HG02610 (cell line): Measurements from ENCODE around the gene SMIM35.

Experiments used
- ATAC-seq: cut with Tn5 transposase; IDR thresholded peaks from one replicate; pipeline ENCODE4 v1.9.1; 2021; ENCODE audit warnings: mild to moderate bottlenecking, moderate library complexity; ENCODE audit not compliant: unreplicated experiment

Gene SMIM35

GRCh38 chr11:118060081-118060661, 26.6 kb downstream of the SMIM35 start:
- ATAC-seq, result no peak

DNA sequence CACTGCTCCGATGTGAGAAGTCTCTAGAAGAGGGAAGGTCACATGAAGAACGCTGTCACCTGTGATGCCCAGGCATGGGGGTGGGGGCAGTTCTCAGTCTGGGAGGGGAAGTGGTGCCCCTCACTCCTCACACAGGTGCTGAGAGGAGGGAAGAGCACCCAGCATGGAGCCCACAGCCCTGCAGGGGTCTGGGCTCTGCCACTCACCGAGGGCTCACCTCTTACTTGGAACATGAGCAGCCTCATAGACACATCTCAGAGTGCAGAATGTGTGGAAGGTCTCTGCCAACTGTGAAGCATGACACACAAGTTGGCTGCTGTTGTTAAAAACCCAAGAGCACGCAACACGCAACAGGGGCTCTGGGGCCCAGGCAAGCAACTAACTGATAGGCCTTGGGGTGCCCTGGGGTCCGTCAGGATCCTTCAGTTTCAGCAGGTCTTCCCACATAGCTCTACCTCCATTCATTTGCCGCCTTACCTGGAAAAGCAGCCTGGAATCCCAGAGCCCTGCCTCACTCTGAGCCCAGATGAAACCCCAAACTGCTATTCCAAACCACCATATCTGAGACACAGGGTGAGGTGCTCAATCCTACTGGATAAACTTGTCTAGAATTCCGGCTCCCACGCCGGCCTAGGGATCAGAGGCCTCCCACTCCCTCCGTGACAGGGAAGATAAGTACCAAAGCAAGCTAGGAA, 27.4 kb downstream of the SMIM35 start:
- no peak for ATAC-seq

DNA sequence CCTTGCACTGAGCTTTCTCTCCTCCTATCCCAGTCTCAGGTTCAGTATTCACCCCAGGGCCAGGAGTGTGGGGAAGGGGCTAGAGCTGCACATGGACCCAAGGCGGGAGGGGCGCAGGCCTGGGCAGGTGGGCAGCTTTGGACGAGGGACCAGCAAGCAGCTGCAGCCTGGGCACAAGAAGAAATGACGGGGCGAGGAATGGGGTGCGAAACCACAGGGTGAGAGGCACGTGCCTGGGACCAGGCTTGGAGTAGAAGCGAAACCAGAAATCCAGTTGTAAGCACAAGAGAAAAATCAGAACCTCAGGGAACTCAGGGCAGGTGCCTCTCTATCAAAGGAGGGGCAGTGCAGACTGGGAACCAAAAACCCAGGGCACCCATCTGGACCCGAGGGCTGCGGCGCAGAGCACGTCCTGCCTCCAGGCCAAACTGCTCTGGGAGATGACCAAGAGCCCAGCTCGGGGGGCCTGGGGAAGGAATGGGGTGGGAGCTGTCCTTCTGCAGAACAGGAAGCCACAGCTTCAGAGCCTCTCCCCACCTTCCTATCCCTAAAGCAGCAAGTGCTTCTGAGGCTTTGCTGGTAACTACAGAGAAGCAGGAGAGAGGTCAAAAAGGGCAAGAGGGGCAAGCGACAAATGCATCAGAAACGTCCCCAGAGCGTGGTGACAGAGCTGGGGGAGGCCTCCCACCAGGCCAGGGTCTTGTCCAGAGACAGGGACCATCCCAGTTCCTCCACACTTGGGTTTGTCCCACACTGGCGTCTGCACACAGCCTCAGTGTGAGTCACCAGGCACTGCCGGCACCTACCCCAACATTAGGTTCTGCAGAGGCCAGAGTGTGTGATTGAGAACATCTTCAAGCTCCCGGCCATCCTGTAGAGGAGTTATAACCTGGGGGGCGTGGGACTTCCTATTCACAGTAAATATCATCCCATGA, 28.2 kb downstream of the SMIM35 start:
- no peak for ATAC-seq

DNA sequence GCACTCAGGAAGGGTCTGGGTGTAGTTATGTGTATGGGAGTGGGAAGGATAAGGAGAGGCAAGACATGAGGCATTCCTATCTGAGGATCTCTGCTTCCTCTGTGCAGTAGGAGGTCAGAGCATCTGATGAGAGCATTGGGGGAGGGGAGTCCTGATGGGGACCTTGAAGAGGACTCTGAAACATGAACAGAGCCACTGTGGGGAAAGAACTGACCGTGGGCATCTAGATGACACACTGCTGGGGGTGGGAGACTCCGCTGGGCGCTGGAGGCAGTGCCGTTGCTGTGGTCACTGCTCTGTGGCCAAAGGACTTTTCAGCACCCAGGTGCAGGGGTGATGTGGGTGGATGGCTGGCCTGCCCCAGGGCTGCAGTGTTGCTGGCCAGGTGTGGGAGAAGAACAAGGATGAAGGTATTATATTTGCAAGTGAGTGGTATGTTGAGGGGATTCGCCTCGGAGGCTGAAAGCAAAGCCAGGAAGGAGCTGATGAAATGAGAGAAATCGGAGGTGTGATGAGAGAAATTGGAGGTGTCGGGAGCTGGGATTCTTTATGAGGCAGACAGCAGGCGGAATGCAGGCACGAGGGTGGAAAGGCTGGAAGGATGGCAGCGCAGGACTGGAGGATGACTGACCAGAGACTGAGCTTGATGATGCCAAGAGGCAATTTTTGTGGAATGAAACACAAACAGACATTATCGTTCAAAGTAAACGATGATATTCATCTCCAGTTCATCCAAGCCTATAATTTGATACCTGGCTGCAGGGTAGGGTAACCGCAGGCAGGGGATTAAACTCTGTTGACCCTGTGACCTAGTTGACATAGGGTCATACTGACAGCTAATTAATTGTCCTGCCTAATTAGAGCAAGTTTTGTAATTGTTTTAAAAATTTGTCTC, 29.3 kb downstream of the SMIM35 start:
- ATAC-seq, result no peak

DNA sequence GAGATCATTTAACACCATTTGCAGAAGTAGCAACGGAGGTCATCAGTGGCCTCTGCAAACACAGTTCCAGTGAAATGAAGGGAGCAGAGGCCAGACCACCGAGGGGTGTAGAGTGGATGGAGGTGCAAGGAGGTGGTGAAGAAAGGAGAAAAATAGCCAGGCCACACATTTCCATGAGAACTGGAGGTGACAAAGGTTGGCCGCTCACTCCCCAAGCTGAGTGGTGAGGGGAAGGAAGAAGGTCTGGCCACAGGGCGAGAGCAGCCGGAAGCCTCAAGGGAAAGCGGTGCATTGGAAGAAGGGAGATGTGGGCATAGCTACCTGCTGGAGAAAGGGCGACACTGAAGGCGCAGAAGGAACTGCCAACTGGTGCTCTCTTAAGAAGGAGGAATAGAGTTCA, 30.0 kb downstream of the SMIM35 start:
- ATAC-seq, result no peak

GRCh38 chr11:118055966-118056365, 30.8 kb downstream of the SMIM35 start:
- no peak for ATAC-seq

GRCh38 chr11:118054712-118055640, 31.8 kb downstream of the SMIM35 start:
- no peak for ATAC-seq

DNA sequence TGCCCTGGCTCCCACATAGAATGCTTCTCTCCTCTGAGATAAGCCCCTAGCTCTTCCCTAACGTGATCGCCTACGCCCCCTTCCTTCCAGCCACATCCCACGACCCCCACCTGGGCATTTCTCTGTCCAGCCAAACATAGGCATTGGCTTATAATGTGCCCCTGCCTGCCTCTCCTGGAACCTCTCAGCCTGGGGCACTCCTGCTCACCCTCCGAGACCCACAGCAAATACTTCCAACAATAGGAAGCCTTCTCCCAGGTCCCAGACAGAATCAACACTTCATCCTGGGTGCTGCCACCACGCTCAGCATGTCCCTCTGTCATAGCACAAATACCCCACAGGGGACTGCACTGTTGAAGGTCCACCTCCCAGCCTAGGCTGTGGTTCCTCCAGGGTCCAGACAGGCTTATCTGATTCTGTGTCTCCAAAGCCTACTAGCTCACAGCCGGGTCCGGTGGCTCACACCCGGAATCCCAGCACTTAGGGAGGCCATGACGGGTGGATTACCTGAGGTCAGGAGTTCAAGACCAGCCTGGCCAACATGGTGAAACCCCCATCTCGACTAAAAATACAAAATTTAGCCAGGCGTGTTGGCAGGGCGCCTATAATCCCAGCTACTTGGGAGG, 34.1 kb downstream of the SMIM35 start:
- ATAC-seq, result no peak

GRCh38 chr11:118051611-118052461, 34.9 kb downstream of the SMIM35 start:
- ATAC-seq, result peak; percentile 77

DNA sequence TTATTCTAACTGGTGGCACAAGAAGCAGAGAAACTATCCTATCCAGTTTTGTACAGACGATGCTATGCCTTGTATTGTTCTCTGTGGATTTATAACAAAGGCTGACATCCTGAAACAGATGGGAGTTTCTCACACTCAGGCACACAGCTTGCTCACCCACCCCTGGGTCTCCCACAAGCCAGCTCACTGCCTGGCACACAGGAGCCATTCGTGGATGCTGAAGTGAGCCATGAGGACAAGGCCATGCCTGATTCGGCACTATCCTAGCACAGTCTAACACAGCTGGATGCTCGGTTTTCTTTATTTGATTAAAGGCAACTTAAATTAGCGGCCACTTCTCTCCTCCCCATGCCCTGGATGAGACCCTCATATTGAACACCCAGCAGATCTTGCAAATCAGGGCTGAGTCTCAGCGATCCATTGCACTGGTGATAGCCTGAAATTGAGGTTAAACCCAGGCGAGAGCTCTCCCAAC, 35.6 kb downstream of the SMIM35 start:
- no peak for ATAC-seq

GRCh38 chr11:118050208-118050891, 36.4 kb downstream of the SMIM35 start:
- ATAC-seq, result no peak

- no peak for ATAC-seq
Observed at GRCh38 chr11:118049771-118050170, 37.0 kb downstream of the SMIM35 start.

DNA sequence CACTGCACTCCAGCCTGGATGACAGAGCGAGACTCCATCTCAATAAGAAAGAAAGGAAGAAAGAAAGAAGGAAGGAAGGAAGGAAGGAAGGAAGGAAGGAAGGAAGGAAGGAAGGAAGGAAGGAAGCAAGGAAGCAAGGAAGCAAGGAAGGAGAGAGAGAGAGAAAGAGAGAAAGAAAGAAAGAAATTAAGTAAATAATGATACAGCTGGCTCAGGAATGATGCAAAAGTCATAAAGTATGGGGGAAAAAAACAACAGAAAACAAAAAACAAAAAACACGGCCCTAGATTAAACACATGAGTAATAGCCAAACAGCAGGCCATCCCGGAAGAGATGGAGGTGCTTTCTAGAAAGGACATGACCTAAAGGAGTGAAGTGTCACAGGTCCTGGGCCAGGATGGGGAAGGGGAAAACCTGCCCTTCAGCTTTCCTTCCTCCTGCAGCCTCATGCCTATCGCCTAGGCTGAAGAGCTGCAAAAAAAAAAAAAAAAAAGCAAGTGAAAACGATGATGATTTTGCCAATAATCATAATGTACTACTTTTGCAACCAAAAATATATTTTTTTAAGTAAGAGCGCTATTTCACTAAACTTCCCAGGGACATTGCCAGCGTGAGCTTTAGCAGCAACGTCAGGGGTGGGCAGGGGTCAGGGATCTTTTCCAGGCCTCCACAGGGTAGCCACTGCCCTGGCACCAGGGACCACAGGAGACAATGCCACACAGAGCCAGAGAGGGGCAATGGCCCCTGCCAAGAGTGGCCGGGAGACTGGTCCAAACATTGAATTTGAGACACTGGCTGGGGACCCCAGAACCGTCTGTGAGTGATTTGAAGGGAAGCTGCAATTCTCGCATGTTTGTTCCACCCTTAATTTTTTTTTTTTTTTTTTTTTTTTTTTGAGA, 38.0 kb downstream of the SMIM35 start:
- no peak for ATAC-seq

DNA sequence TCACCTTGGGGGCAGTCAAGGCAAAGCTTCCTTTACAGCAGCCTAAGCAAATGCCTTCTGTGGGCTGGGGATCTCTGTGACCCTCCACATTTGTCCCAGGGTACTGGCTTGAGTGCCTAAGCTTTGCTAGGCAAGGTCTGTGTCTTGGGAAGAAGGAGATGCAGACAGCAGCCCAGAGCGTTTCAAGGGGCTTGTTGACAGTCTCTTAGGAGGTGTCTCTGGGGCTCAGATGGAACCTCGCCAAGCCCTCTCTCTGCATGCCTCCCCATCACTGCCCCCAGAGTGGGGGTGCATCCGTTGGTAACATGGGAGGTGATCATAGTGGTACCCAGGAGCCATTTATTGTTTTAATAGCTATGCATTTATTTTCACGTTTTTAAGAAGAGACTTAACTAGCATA, 39.0 kb downstream of the SMIM35 start:
- no peak for ATAC-seq

- no peak for ATAC-seq
Observed at GRCh38 chr11:118046964-118047700, 39.6 kb downstream of the SMIM35 start.
